HG02588 (cell line): ENCODE data around the gene AKAP10.
"Not testable (repeated sequence)": the region's sequence is repeated elsewhere in the genome, so short reads cannot be mapped to it uniquely, and the experiment has no call there.

Source experiments
- ATAC-seq: cut with Tn5 transposase; IDR thresholded peaks from one replicate; pipeline ENCODE4 v1.9.1; 2021; ENCODE audit warnings: mild to moderate bottlenecking, moderate library complexity; ENCODE audit not compliant: unreplicated experiment

The AKAP10 gene

GRCh38 chr17:19979917-19980770 is 2.5 kb upstream of the AKAP10 start:
- no peak for ATAC-seq

- ATAC-seq = no peak
Observed at GRCh38 chr17:19978805-19979211, 1.2 kb upstream of the AKAP10 start.

GRCh38 chr17:19978209-19978802 is 678 bp upstream of the AKAP10 start:
- peak; percentile 28 for ATAC-seq

GRCh38 chr17:19975601-19976000 is 2.0 kb downstream of the AKAP10 start:
- ATAC-seq = no peak

GRCh38 chr17:19973156-19973555 is 4.5 kb downstream of the AKAP10 start:
- ATAC-seq = no peak

GRCh38 chr17:19962954-19963353 is 14.7 kb downstream of the AKAP10 start:
- not testable (repeated sequence) for ATAC-seq

- no peak for ATAC-seq
Observed at GRCh38 chr17:19958023-19958422, 19.6 kb downstream of the AKAP10 start.

- no peak for ATAC-seq
Observed at GRCh38 chr17:19955099-19955498, 22.5 kb downstream of the AKAP10 start.

GRCh38 chr17:19951411-19951810 is 26.2 kb downstream of the AKAP10 start:
- ATAC-seq = not testable (repeated sequence)

GRCh38 chr17:19950624-19951195 is 26.9 kb downstream of the AKAP10 start:
- not testable (repeated sequence) for ATAC-seq

GRCh38 chr17:19948116-19948943 is 29.3 kb downstream of the AKAP10 start:
- ATAC-seq = no peak

- no peak for ATAC-seq
Observed at GRCh38 chr17:19946921-19947320, 30.7 kb downstream of the AKAP10 start.

- no peak for ATAC-seq
Observed at GRCh38 chr17:19945009-19945626, 32.5 kb downstream of the AKAP10 start.

- ATAC-seq = no peak
Observed at GRCh38 chr17:19943599-19943998, 34.0 kb downstream of the AKAP10 start.

GRCh38 chr17:19943026-19943425 is 34.6 kb downstream of the AKAP10 start:
- no peak for ATAC-seq

GRCh38 chr17:19940722-19941464 is 36.7 kb downstream of the AKAP10 start:
- no peak for ATAC-seq

GRCh38 chr17:19939993-19940721 is 37.5 kb downstream of the AKAP10 start:
- ATAC-seq = no peak

GRCh38 chr17:19938736-19939135 is 38.9 kb downstream of the AKAP10 start:
- ATAC-seq = no peak

GRCh38 chr17:19937522-19937921 is 40.1 kb downstream of the AKAP10 start:
- no peak for ATAC-seq
